Stomach (tissue), 4 donors: ENCODE measurements around the gene OTUD3.
"Not testable (repeated sequence)": the region's sequence is repeated elsewhere in the genome, so short reads cannot be mapped to it uniquely, and the experiment has no call there.

Experiments used
- CTCF ChIP-seq, 7 experiments: fragments of 450-650 bp in 4 of 7; fragments of 200-600 bp in 3 of 7; sonication (generic) in 3 of 7; IDR thresholded peaks; one replicate each; pipeline ENCODE4 v1.5.1; 2016 to 2019; ENCODE audit warnings: antibody characterized with exemption in 7 of 7, control low read depth in 2 of 7, mild to moderate bottlenecking in 1 of 7
- EP300 ChIP-seq: sonication (generic); formaldehyde crosslinking; IDR thresholded peaks from one replicate; pipeline ENCODE4 v1.6.1; 2017; ENCODE audit warnings: antibody characterized with exemption
- POLR2A ChIP-seq, 4 donors: fragments of 450-650 bp; IDR thresholded peaks; one replicate each; pipeline ENCODE4 v1.6.1; 2016; ENCODE audit warnings: antibody characterized with exemption in 4 of 4, control low read depth in 2 of 4, mild to moderate bottlenecking in 1 of 4, moderate library complexity in 1 of 4
- POLR2AphosphoS5 ChIP-seq, 3 donors: sonication (generic); formaldehyde crosslinking; IDR thresholded peaks; one replicate each; pipeline ENCODE4 v1.6.1; 2016; ENCODE audit warnings: antibody characterized with exemption in 3 of 3

DNA sequence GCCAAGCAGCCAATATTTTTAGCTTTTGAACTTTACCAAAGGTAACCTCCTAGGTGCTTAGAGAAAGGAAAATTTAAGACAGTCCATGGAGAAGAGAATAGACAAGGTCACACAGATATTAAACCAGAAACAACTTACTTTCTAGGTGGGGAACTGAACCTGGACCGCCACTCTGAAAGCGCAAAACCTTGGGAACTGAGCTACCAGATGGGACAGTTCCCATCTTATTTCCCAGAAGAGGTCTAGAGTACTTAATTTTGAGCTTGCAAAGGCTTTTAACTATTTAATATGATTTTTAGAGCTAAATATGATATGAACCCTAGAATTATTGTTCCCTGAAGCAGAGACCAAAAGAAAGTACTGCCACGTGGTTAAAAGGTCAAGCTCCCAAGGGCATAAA is 32.9 kb upstream of the OTUD3 start:
- TF ChIP-seq CTCF (IDR thresholded peaks at IDR 0.05); EP300; POLR2A (IDR thresholded peaks at IDR 0.05); POLR2AphosphoS5 (IDR thresholded peaks at IDR 0.05): not testable (repeated sequence)
